Right lobe of liver (tissue), 4 donors: ENCODE results near the gene APPBP2.

Experiments used
- POLR2A ChIP-seq: fragments of 450-650 bp; IDR thresholded peaks from one replicate; pipeline ENCODE4 v1.6.1; 2017; ENCODE audit warnings: antibody characterized with exemption, mild to moderate bottlenecking
- TF ChIP-seq, protein P1 (sequence below), 4 donors: fragments of 200-600 bp in 3 of 4; fragments of 450-650 bp in 1 of 4; IDR thresholded peaks; one replicate each; pipeline versions ENCODE4 v1.5.1 to v1.8.0; 2016 to 2022; ENCODE audit warnings: antibody characterized with exemption in 4 of 4, mild to moderate bottlenecking in 2 of 4
- donor health status: DM: no; HTN: no; CAD: no.
- donor health status: DM: no; HTN: no; CAD: no.
- donor health status: DM: no; HTN: yes; CAD: no.

- TF ChIP-seq, protein P1, sequence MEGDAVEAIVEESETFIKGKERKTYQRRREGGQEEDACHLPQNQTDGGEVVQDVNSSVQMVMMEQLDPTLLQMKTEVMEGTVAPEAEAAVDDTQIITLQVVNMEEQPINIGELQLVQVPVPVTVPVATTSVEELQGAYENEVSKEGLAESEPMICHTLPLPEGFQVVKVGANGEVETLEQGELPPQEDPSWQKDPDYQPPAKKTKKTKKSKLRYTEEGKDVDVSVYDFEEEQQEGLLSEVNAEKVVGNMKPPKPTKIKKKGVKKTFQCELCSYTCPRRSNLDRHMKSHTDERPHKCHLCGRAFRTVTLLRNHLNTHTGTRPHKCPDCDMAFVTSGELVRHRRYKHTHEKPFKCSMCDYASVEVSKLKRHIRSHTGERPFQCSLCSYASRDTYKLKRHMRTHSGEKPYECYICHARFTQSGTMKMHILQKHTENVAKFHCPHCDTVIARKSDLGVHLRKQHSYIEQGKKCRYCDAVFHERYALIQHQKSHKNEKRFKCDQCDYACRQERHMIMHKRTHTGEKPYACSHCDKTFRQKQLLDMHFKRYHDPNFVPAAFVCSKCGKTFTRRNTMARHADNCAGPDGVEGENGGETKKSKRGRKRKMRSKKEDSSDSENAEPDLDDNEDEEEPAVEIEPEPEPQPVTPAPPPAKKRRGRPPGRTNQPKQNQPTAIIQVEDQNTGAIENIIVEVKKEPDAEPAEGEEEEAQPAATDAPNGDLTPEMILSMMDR (IDR thresholded peaks at IDR 0.05): no peak
- no peak for TF ChIP-seq POLR2A
Measured at GRCh38 chr17:60403962-60404361, 122.1 kb downstream of the APPBP2 start.
